ENCODE results near the gene ZNF367. TPM values are rescaled to one million over a fixed set of nuclear protein-coding genes. Genes with fewer than 3 reads are reported as not detected.

Gene ZNF367
- polyA plus RNA-seq, result 1 to 10 TPM; 1.6 to 2.5 TPM

- Histone ChIP-seq H3K27me3 (ENCODE audit: control insufficient read depth in 1 of 2, insufficient read depth in 2 of 2, low read length in 2 of 2) (no peaks in the 10 kb centered on the region), H3K4me1 (ENCODE audit: control insufficient read depth in 2 of 2, insufficient read depth in 2 of 2, low read length in 1 of 2) (no peaks in the 10 kb centered on the region), H3K9me3 (ENCODE audit: control insufficient read depth in 2 of 2, insufficient read depth in 1 of 2, low read depth in 1 of 2, low read length in 1 of 2) (no peaks in the 10 kb centered on the region), H3K27ac (ENCODE audit: low read depth in 2 of 2, low read length in 1 of 2) (peak within 1 kb of the TSS; percentile 95 to 99), H3K4me3 (ENCODE audit: low read depth in 1 of 2, low read length in 2 of 2) (peak within 1 kb of the TSS; percentile 66 to 74), H3K36me3 (ENCODE audit: control insufficient read depth in 2 of 2, insufficient read depth in 2 of 2, low read length in 1 of 2) (no peaks in the 10 kb centered on the region)
- WGBS, 2 donors, result 1% methylated on average over 80 to 100 of the region's 100 CpGs
These were observed at the start of gene ZNF367 for GRCh38 chr9:96418083-96418919. Gene ZNF367, minus strand, starts transcription at chr9:96418370. Its CDS starts 338 bp downstream, at chr9:96418032.

- 95 to 99% methylated on average over 5 of the region's 5 CpGs for whole genome bisulfite sequencing, 2 donors
- H3K36me3 ChIP-seq (ENCODE audit: control insufficient read depth in 2 of 2, insufficient read depth in 2 of 2, low read length in 1 of 2), result peaks cover 5 to 6% of the 10 kb centered on the region in 2 donors
- H3K4me1 ChIP-seq (ENCODE audit: control insufficient read depth in 2 of 2, insufficient read depth in 2 of 2, low read length in 1 of 2), result no peaks in the 10 kb centered on the region
- no peak overlapping the region for H3K4me3 ChIP-seq (ENCODE audit: low read depth in 1 of 2, low read length in 2 of 2)
- H3K27ac ChIP-seq (ENCODE audit: low read depth in 2 of 2, low read length in 1 of 2), result no peak overlapping the region
- no peaks in the 10 kb centered on the region for H3K9me3 ChIP-seq (ENCODE audit: control insufficient read depth in 2 of 2, insufficient read depth in 1 of 2, low read depth in 1 of 2, low read length in 1 of 2)
- no peaks in the 10 kb centered on the region for H3K27me3 ChIP-seq (ENCODE audit: control insufficient read depth in 1 of 2, insufficient read depth in 2 of 2, low read length in 2 of 2)
These were observed 49.6 kb upstream of the ZNF367 start for GRCh38 chr9:96467784-96468183.

DNA sequence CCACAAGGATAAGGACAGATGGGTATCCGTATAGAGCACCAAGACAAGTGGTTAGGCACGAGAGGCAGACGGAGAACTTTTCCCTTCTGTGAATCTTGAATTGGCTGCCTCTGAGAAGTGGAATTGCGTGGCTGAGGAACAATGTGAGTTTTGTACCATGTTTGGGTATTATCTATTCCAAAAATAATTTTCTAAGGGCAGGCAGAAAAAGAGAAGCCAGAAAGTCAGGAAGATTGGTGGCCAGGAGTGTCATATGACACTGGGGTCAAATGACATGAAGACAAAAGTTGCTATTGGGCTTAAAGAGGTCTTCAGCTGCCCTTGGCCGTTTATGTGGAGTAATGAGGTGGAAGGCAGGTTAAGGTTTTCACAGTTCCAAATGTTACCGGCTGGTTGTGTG, 46.3 kb upstream of the ZNF367 start:
- Histone ChIP-seq H3K9me3 (ENCODE audit: control insufficient read depth in 2 of 2, insufficient read depth in 1 of 2, low read depth in 1 of 2, low read length in 1 of 2) (no peaks in the 10 kb centered on the region), H3K27ac (ENCODE audit: low read depth in 2 of 2, low read length in 1 of 2) (no peak overlapping the region), H3K4me1 (ENCODE audit: control insufficient read depth in 2 of 2, insufficient read depth in 2 of 2, low read length in 1 of 2) (no peaks in the 10 kb centered on the region), H3K36me3 (ENCODE audit: control insufficient read depth in 2 of 2, insufficient read depth in 2 of 2, low read length in 1 of 2) (peaks cover 0 to 6% of the 10 kb centered on the region in 2 donors), H3K4me3 (ENCODE audit: low read depth in 1 of 2, low read length in 2 of 2) (no peak overlapping the region), H3K27me3 (ENCODE audit: control insufficient read depth in 1 of 2, insufficient read depth in 2 of 2, low read length in 2 of 2) (no peaks in the 10 kb centered on the region)
- WGBS, 2 donors, result 80 to 82% methylated on average over 6 of the region's 6 CpGs

DNA sequence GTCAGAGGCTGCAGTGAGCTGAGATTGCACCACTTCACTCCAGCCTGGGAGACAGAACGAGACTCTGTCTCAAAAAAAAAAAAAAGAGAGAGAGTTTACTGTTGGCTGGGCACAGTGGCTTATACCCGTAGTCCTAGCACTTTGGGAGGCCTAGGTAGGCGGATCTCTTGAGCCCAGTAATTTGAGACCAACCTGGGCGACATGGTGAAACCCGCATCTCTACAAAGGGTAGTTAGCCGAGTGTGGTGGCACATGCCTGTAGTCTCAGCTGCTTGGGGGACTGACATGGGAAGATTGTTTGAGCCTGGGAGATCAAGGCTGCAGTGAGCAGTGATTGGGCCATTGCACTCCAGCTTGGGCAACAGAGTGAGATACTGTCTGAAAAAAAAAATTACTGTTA, 44.4 kb upstream of the ZNF367 start:
- no peaks in the 10 kb centered on the region for H3K9me3 ChIP-seq (ENCODE audit: control insufficient read depth in 2 of 2, insufficient read depth in 1 of 2, low read depth in 1 of 2, low read length in 1 of 2)
- WGBS, 2 donors, result 93 to 95% methylated on average over 6 of the region's 6 CpGs
- no peaks in the 10 kb centered on the region for H3K27me3 ChIP-seq (ENCODE audit: control insufficient read depth in 1 of 2, insufficient read depth in 2 of 2, low read length in 2 of 2)
- H3K36me3 ChIP-seq (ENCODE audit: control insufficient read depth in 2 of 2, insufficient read depth in 2 of 2, low read length in 1 of 2), result peaks cover 0 to 4% of the 10 kb centered on the region in 2 donors
- H3K4me1 ChIP-seq (ENCODE audit: control insufficient read depth in 2 of 2, insufficient read depth in 2 of 2, low read length in 1 of 2), result no peaks in the 10 kb centered on the region
- H3K27ac ChIP-seq (ENCODE audit: low read depth in 2 of 2, low read length in 1 of 2), result no peak overlapping the region
- no peak overlapping the region for H3K4me3 ChIP-seq (ENCODE audit: low read depth in 1 of 2, low read length in 2 of 2)

- H3K9me3 ChIP-seq (ENCODE audit: control insufficient read depth in 2 of 2, insufficient read depth in 1 of 2, low read depth in 1 of 2, low read length in 1 of 2), result no peaks in the 10 kb centered on the region
- no peaks in the 10 kb centered on the region for H3K27me3 ChIP-seq (ENCODE audit: control insufficient read depth in 1 of 2, insufficient read depth in 2 of 2, low read length in 2 of 2)
- H3K4me1 ChIP-seq (ENCODE audit: control insufficient read depth in 2 of 2, insufficient read depth in 2 of 2, low read length in 1 of 2), result no peaks in the 10 kb centered on the region
- peaks cover 0 to under 1% of the 10 kb centered on the region in 2 donors for H3K36me3 ChIP-seq (ENCODE audit: control insufficient read depth in 2 of 2, insufficient read depth in 2 of 2, low read length in 1 of 2)
- H3K27ac ChIP-seq (ENCODE audit: low read depth in 2 of 2, low read length in 1 of 2), result no peak overlapping the region
- H3K4me3 ChIP-seq (ENCODE audit: low read depth in 1 of 2, low read length in 2 of 2), result no peak overlapping the region
- WGBS, 2 donors, result 87 to 92% methylated on average over 8 of the region's 8 CpGs
These were observed 43.2 kb upstream of the ZNF367 start for GRCh38 chr9:96461336-96461735.

- Histone ChIP-seq H3K27ac (ENCODE audit: low read depth in 2 of 2, low read length in 1 of 2) (no peak overlapping the region), H3K36me3 (ENCODE audit: control insufficient read depth in 2 of 2, insufficient read depth in 2 of 2, low read length in 1 of 2) (no peaks in the 10 kb centered on the region), H3K4me1 (ENCODE audit: control insufficient read depth in 2 of 2, insufficient read depth in 2 of 2, low read length in 1 of 2) (no peaks in the 10 kb centered on the region), H3K9me3 (ENCODE audit: control insufficient read depth in 2 of 2, insufficient read depth in 1 of 2, low read depth in 1 of 2, low read length in 1 of 2) (no peaks in the 10 kb centered on the region), H3K27me3 (ENCODE audit: control insufficient read depth in 1 of 2, insufficient read depth in 2 of 2, low read length in 2 of 2) (no peaks in the 10 kb centered on the region), H3K4me3 (ENCODE audit: low read depth in 1 of 2, low read length in 2 of 2) (no peak overlapping the region)
These were observed 42.7 kb upstream of the ZNF367 start for GRCh38 chr9:96460882-96461281.

DNA sequence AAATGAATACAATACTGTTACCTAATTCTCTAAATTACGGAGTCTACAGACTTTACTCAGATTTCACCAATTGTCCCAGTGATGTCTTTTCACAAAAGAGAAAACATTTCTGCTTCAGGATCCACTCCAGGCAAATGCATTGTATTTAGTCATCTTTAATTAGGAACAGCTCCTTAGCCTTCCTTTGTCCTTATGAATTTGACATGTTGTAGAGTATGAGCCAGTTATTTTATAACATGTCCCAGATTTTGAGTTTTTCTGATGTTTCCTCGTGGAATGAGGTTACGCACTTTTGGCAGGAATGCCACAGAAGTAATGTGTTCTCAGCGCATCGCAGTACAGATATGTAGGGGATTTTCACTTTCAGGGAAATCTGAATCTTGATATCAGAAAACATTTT, 42.3 kb upstream of the ZNF367 start:
- Histone ChIP-seq H3K4me1 (ENCODE audit: control insufficient read depth in 2 of 2, insufficient read depth in 2 of 2, low read length in 1 of 2) (no peaks in the 10 kb centered on the region), H3K27ac (ENCODE audit: low read depth in 2 of 2, low read length in 1 of 2) (no peak overlapping the region), H3K27me3 (ENCODE audit: control insufficient read depth in 1 of 2, insufficient read depth in 2 of 2, low read length in 2 of 2) (no peaks in the 10 kb centered on the region), H3K4me3 (ENCODE audit: low read depth in 1 of 2, low read length in 2 of 2) (no peak overlapping the region), H3K9me3 (ENCODE audit: control insufficient read depth in 2 of 2, insufficient read depth in 1 of 2, low read depth in 1 of 2, low read length in 1 of 2) (no peaks in the 10 kb centered on the region), H3K36me3 (ENCODE audit: control insufficient read depth in 2 of 2, insufficient read depth in 2 of 2, low read length in 1 of 2) (no peaks in the 10 kb centered on the region)
- 88 to 93% methylated on average over 5 of the region's 5 CpGs for WGBS, 2 donors

GRCh38 chr9:96459268-96460007, 41.3 kb upstream of the ZNF367 start:
- Histone ChIP-seq H3K4me3 (ENCODE audit: low read depth in 1 of 2, low read length in 2 of 2) (no peak overlapping the region), H3K4me1 (ENCODE audit: control insufficient read depth in 2 of 2, insufficient read depth in 2 of 2, low read length in 1 of 2) (no peaks in the 10 kb centered on the region), H3K27me3 (ENCODE audit: control insufficient read depth in 1 of 2, insufficient read depth in 2 of 2, low read length in 2 of 2) (no peaks in the 10 kb centered on the region), H3K9me3 (ENCODE audit: control insufficient read depth in 2 of 2, insufficient read depth in 1 of 2, low read depth in 1 of 2, low read length in 1 of 2) (no peaks in the 10 kb centered on the region), H3K36me3 (ENCODE audit: control insufficient read depth in 2 of 2, insufficient read depth in 2 of 2, low read length in 1 of 2) (no peaks in the 10 kb centered on the region), H3K27ac (ENCODE audit: low read depth in 2 of 2, low read length in 1 of 2) (no peak overlapping the region)
- 97 to 98% methylated on average over 7 of the region's 7 CpGs for WGBS, 2 donors

DNA sequence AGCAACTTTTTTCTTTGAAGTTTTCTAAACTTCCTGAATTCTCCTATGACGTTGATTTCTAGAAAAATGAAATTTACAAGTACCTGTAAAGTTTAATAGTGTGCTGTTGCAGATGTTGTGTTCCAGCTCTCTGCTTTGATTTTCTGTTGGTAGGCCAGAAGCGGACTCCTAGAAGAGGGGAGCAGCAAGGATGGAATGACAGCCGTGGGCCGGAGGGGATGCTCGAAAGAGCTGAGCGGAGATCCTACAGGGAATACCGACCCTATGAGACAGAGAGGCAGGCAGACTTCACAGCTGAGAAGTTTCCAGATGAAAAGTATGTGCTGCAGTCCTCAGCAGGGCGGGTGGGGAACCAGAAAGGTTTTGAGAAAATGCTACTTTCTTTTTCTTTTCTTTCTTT, 40.1 kb upstream of the ZNF367 start:
- Histone ChIP-seq H3K27me3 (ENCODE audit: control insufficient read depth in 1 of 2, insufficient read depth in 2 of 2, low read length in 2 of 2) (no peaks in the 10 kb centered on the region), H3K9me3 (ENCODE audit: control insufficient read depth in 2 of 2, insufficient read depth in 1 of 2, low read depth in 1 of 2, low read length in 1 of 2) (no peaks in the 10 kb centered on the region), H3K4me1 (ENCODE audit: control insufficient read depth in 2 of 2, insufficient read depth in 2 of 2, low read length in 1 of 2) (no peaks in the 10 kb centered on the region), H3K36me3 (ENCODE audit: control insufficient read depth in 2 of 2, insufficient read depth in 2 of 2, low read length in 1 of 2) (no peaks in the 10 kb centered on the region), H3K27ac (ENCODE audit: low read depth in 2 of 2, low read length in 1 of 2) (no peak overlapping the region), H3K4me3 (ENCODE audit: low read depth in 1 of 2, low read length in 2 of 2) (no peak overlapping the region)
- WGBS, 2 donors, result 89 to 96% methylated on average over 8 of the region's 8 CpGs

Data from esophagus (tissue), 2 donors.